ENCODE data around the gene ATP11C. TPM values are rescaled to one million over a fixed set of nuclear protein-coding genes. Genes with fewer than 3 reads are reported as not detected.

ATP11C gene
- total and polyA plus RNA-seq, 2 of the 4 experiments (the other 2 are of a cell fraction), result 19.3 to 40.0 TPM

DNA sequence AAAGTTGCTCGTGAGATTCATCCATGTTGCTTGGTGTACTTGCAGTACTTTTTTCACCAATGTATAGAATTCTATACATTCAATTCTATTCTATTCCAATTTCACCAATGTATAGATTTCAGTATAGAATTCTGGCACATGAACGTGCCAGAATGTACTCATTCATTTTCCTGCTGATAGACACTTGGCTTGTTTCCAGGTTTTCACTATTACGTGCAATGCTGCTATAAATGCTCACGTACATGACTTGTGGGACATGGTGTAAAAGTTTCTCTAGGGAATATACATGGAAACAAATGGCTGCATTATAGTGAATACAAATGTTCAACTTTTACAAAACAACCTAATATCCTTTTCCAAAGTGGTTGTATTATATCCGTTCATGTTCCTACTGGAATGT lies 39.3 kb upstream of the ATP11C start:
- Histone ChIP-seq H2BK5ac (ENCODE audit: low read depth, low read length, poor library complexity, severe bottlenecking) (no peak overlapping the region), H3K56ac (ENCODE audit: extremely low read depth, insufficient read depth, low read length) (no peak overlapping the region), H4K8ac (ENCODE audit: low read depth in 2 of 2, low read length in 2 of 2) (no peak overlapping the region), H3K4me1 (ENCODE audit: control insufficient read depth, insufficient read depth, low read length) (no peaks in the 10 kb centered on the region), H3K14ac (replicated peaks; ENCODE audit: low read depth, low read length) (no peak overlapping the region), H3K9me3 (ENCODE audit: control insufficient read depth, insufficient read depth, low read length) (no peaks in the 10 kb centered on the region), H3K4me2 (ENCODE audit: low read depth, low read length) (no peak overlapping the region), H2AK9ac (replicated peaks; ENCODE audit: low read depth, low read length, poor library complexity) (no peak overlapping the region), H2BK20ac (ENCODE audit: low read depth, low read length) (no peak overlapping the region), H2BK15ac (ENCODE audit: low read depth, low read length) (no peak overlapping the region), H2AK5ac (ENCODE audit: low read depth, low read length) (no peak overlapping the region), H3K9ac (ENCODE audit: low read depth, low read length) (no peak overlapping the region), H4K20me1 (ENCODE audit: insufficient read depth, low read length) (no peaks in the 10 kb centered on the region), H3K27ac (ENCODE audit: insufficient read depth, low read length) (no peak overlapping the region), H4K5ac (ENCODE audit: low read depth, low read length) (no peak overlapping the region), H3K4me3 (ENCODE audit: insufficient read depth, low read depth, low read length) (no peak overlapping the region), H3K18ac (ENCODE audit: low read depth, low read length) (no peak overlapping the region), H2AFZ (replicated peaks; ENCODE audit: low read length, poor library complexity) (no peak overlapping the region), H3K23ac (ENCODE audit: low read depth, low read length) (no peak overlapping the region), H2BK120ac (ENCODE audit: low read depth, low read length) (no peak overlapping the region), H3K36me3 (ENCODE audit: control insufficient read depth, insufficient read depth, low read length) (no peaks in the 10 kb centered on the region), H4K91ac (ENCODE audit: insufficient read depth, low read depth, low read length) (no peak overlapping the region), H3K79me1 (ENCODE audit: low read depth in 1 of 2, low read length in 2 of 2) (no peaks in the 10 kb centered on the region), H3K27me3 (ENCODE audit: control insufficient read depth, insufficient read depth, low read length) (no peaks in the 10 kb centered on the region; the same call in 1 of the 2 replicates), H3K4ac (ENCODE audit: low read depth, low read length) (no peak overlapping the region), H3K9me1 (ENCODE audit: insufficient read depth, low read length) (no peaks in the 10 kb centered on the region)
- BruUV-seq (replicated peaks), result no TSS peak
- dilution Hi-C loops (cut with HindIII; ENCODE audit: low sequenced_read_pairs, unreplicated experiment), result no loop called here
- TF ChIP-seq RAD21 (IDR thresholded peaks at IDR 0.05; ENCODE audit: low read length) (no peak), MXI1 (IDR thresholded peaks at IDR 0.05; ENCODE audit: borderline replicate concordance, low read depth, low read length) (no peak), FOS (IDR thresholded peaks at IDR 0.05; ENCODE audit: low read depth, low read length) (no peak), CHD1 (IDR thresholded peaks at IDR 0.05; ENCODE audit: low read depth, low read length) (no peak), BHLHE40 (IDR thresholded peaks at IDR 0.05; ENCODE audit: low read depth, low read length) (no peak), RCOR1 (IDR thresholded peaks at IDR 0.05; ENCODE audit: insufficient replicate concordance, low read length) (no peak), MAZ (IDR thresholded peaks at IDR 0.05; ENCODE audit: borderline replicate concordance, low read depth, low read length) (no peak), MAFK (IDR thresholded peaks at IDR 0.05; ENCODE audit: low read depth, low read length) (no peak)
- TF ChIP-seq, protein P1, sequence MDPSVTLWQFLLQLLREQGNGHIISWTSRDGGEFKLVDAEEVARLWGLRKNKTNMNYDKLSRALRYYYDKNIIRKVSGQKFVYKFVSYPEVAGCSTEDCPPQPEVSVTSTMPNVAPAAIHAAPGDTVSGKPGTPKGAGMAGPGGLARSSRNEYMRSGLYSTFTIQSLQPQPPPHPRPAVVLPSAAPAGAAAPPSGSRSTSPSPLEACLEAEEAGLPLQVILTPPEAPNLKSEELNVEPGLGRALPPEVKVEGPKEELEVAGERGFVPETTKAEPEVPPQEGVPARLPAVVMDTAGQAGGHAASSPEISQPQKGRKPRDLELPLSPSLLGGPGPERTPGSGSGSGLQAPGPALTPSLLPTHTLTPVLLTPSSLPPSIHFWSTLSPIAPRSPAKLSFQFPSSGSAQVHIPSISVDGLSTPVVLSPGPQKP (IDR thresholded peaks at IDR 0.05; ENCODE audit: borderline replicate concordance, low read depth, low read length), result no peak
- TF ChIP-seq, protein P2, sequence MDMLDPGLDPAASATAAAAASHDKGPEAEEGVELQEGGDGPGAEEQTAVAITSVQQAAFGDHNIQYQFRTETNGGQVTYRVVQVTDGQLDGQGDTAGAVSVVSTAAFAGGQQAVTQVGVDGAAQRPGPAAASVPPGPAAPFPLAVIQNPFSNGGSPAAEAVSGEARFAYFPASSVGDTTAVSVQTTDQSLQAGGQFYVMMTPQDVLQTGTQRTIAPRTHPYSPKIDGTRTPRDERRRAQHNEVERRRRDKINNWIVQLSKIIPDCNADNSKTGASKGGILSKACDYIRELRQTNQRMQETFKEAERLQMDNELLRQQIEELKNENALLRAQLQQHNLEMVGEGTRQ (IDR thresholded peaks at IDR 0.05; ENCODE audit: low read depth, low read length), result no peak
- ChIA-PET CTCF (no interaction called here), POLR2A (ENCODE audit: unreplicated experiment) (no interaction called here)
- in situ Hi-C loops (cut with MboI; ENCODE audit: low sequenced_read_pairs), result no loop called here
- WGBS, 2 experiments (ENCODE audit: extremely low coverage in 2 of 2, insufficient read length in 1 of 2), result no CpG with 5 or more reads among the region's 5 CpGs
- ATAC-seq (ENCODE audit: low read depth) (no peak), DNase-seq (no peak)
- intact Hi-C loops (cut with micrococcal nuclease), result loop anchor here (10.0 kb wide), 1 partner anchor 417 kb away; no protein-coding TSS in a partner anchor
